Motor neuron (in vitro differentiated cells): Measurements from ENCODE around the gene CHST8. TPM values are rescaled to one million over a fixed set of nuclear protein-coding genes. Genes with fewer than 3 reads are reported as not detected.

Experiments
- ATAC-seq, 8 experiments: fragments of 200-7000 bp; cut with Tn5 transposase; replicated peaks in 6 of 8; 2 replicates each; pipeline ENCODE4 v1.8.0; 2021; ENCODE audit warnings: mild to moderate bottlenecking in 8 of 8, moderate library complexity in 8 of 8
- H3K27ac ChIP-seq, 2 donors: fragments of 250-450 bp; sonication (Bioruptor Pico); 2 replicates each; pipeline ENCODE4 v1.9.0; 2021; ENCODE audit warnings: antibody characterized with exemption in 2 of 2, mild to moderate bottlenecking in 2 of 2, moderate library complexity in 1 of 2
- H3K4me1 ChIP-seq, 2 donors: fragments of 250-450 bp; sonication (Bioruptor Pico); replicated peaks in 1 of 2; 2 replicates each; pipeline ENCODE4 v1.6.1; 2021; ENCODE audit warnings: antibody characterized with exemption in 2 of 2, mild to moderate bottlenecking in 2 of 2, moderate library complexity in 1 of 2
- H3K4me3 ChIP-seq, 5 donors: fragments of 250-450 bp; sonication (Bioruptor Pico); 2 replicates each; pipeline ENCODE4 v1.9.0; 2021; ENCODE audit warnings: antibody characterized with exemption in 5 of 5, mild to moderate bottlenecking in 5 of 5, moderate library complexity in 4 of 5
- WGBS, 10 experiments: fragments of 450-650 bp; shearing (Covaris generic); methylation state at CpG; one replicate each; pipeline ENCODE4 v1.0.0; 2022; 5-methylcytosine and 5-hydroxymethylcytosine counted together
- in situ Hi-C, 9 experiments: fragments of 400-800 bp; cut with MboI; loops; one replicate each; pipeline ENCODE4 v1.15.0; 2021; ENCODE audit warnings: low sequenced_read_pairs in 9 of 9, low pct_unique_long_range_greater_than_20kb in 2 of 9; ENCODE audit not compliant: unreplicated experiment in 9 of 9
- total RNA-seq, 8 experiments: library from RNA; unstranded; fragments of 300-600 nt; gene quantifications; 2 replicates each; pipeline versions ENCODE4 v1.2.3 to v1.2.4, GENCODE V29; 2022

CHST8 gene
- total RNA-seq, 8 experiments from 2014 or later = 0.84 to 17.0 (median 11.5) TPM

GRCh38 chr19:33621065-33621785 lies 528 bp upstream of the CHST8 start:
- peaks cover 14 to 19% of the 10 kb centered on the region in 2 donors for H3K4me1 ChIP-seq
- WGBS, 10 experiments = 0 to 93% (median 80%) methylated on average over 3 to 6 of the region's 60 CpGs; no CpG with 5 or more reads in 5 of the 10 experiments
- peak in 5 of 8 experiments; percentile 44 to 53 (median 49) for ATAC-seq
- H3K27ac ChIP-seq = no peak overlapping the region
- peak overlapping the region; percentile 45 to 77 (median 57) for H3K4me3 ChIP-seq
- in situ Hi-C loops = no loop called here

- in situ Hi-C loops = no loop called here
- ATAC-seq = peak; percentile 15 to 45 (median 26)
- WGBS, 10 experiments = 0% methylated on average over 1 of the region's 35 CpGs; no CpG with 5 or more reads in 9 of the 10 experiments
- Histone ChIP-seq H3K4me3 (peak overlapping the region; percentile 45 to 77 (median 57)), H3K27ac (no peak overlapping the region), H3K4me1 (peaks cover 14 to 19% of the 10 kb centered on the region in 2 donors)
These were observed 704 bp downstream of the CHST8 start for GRCh38 chr19:33622505-33622808.

GRCh38 chr19:33622809-33623511 lies 1.2 kb downstream of the CHST8 start:
- 0 to 9% (median 0%) methylated on average over 1 to 8 of the region's 64 CpGs; no CpG with 5 or more reads in 6 of the 10 experiments for WGBS, 10 experiments
- H3K27ac ChIP-seq = no peak overlapping the region
- in situ Hi-C loops = no loop called here
- H3K4me3 ChIP-seq = peak overlapping the region; percentile 45 to 77 (median 57)
- peak; percentile 10 to 40 (median 30) for ATAC-seq
- peaks cover 14 to 19% of the 10 kb centered on the region in 2 donors for H3K4me1 ChIP-seq

GRCh38 chr19:33624586-33624985 lies 2.8 kb downstream of the CHST8 start:
- peaks cover 14 to 19% of the 10 kb centered on the region in 2 donors for H3K4me1 ChIP-seq
- H3K4me3 ChIP-seq = peak overlapping the region in 2 of 5 donors; percentile 49 to 57
- WGBS, 10 experiments = 0 to 87% (median 50%) methylated on average over 1 to 5 of the region's 5 CpGs; no CpG with 5 or more reads in 3 of the 10 experiments
- in situ Hi-C loops = no loop called here
- no peak overlapping the region for H3K27ac ChIP-seq
- ATAC-seq = no peak

- in situ Hi-C loops = no loop called here
- H3K27ac ChIP-seq = no peak overlapping the region
- H3K4me1 ChIP-seq = peaks cover 25 to 28% of the 10 kb centered on the region in 2 donors
- H3K4me3 ChIP-seq = no peak overlapping the region
- 80 to 100% (median 85%) methylated on average over 1 to 5 of the region's 5 CpGs; no CpG with 5 or more reads in 5 of the 10 experiments for WGBS, 10 experiments
- no peak for ATAC-seq
These were observed 5.8 kb downstream of the CHST8 start for GRCh38 chr19:33627526-33627925.

GRCh38 chr19:33627962-33628839 lies 6.4 kb downstream of the CHST8 start:
- 83 to 93% (median 89%) methylated on average over 2 to 9 of the region's 12 CpGs; no CpG with 5 or more reads in 5 of the 10 experiments for WGBS, 10 experiments
- in situ Hi-C loops = no loop called here
- Histone ChIP-seq H3K4me3 (no peak overlapping the region), H3K4me1 (peaks cover 25 to 28% of the 10 kb centered on the region in 2 donors), H3K27ac (no peak overlapping the region)
- peak in 3 of 8 experiments; percentile 12 to 37 (median 15) for ATAC-seq

GRCh38 chr19:33628921-33629825 lies 7.4 kb downstream of the CHST8 start:
- Histone ChIP-seq H3K27ac (no peak overlapping the region), H3K4me3 (no peak overlapping the region), H3K4me1 (peaks cover 18 to 20% of the 10 kb centered on the region in 2 donors)
- 0 to 91% (median 83%) methylated on average over 1 to 8 of the region's 13 CpGs; no CpG with 5 or more reads in 5 of the 10 experiments for WGBS, 10 experiments
- in situ Hi-C loops = no loop called here
- ATAC-seq = peak in 3 of 8 experiments; percentile 4 to 22 (median 15)

- ATAC-seq = peak in 1 of 8 experiments; percentile 13
These were observed 8.1 kb downstream of the CHST8 start for GRCh38 chr19:33629826-33630375.

GRCh38 chr19:33630880-33631608 lies 9.3 kb downstream of the CHST8 start:
- in situ Hi-C loops = no loop called here
- Histone ChIP-seq H3K4me3 (no peak overlapping the region), H3K4me1 (peaks cover 10% of the 10 kb centered on the region in 2 donors), H3K27ac (no peak overlapping the region)
- 40 to 86% (median 69%) methylated on average over 2 to 6 of the region's 13 CpGs; no CpG with 5 or more reads in 4 of the 10 experiments for WGBS, 10 experiments
- peak; percentile 31 to 76 (median 45) for ATAC-seq

More at GRCh38 chr19:33629826-33630375, 8.1 kb downstream of the CHST8 start:
- no peak overlapping the region for H3K4me3 ChIP-seq
- WGBS, 10 experiments = 50 to 100% (median 94%) methylated on average over 1 to 7 of the region's 9 CpGs; no CpG with 5 or more reads in 5 of the 10 experiments
- peaks cover 10 to 13% of the 10 kb centered on the region in 2 donors for H3K4me1 ChIP-seq
- no peak overlapping the region for H3K27ac ChIP-seq
- in situ Hi-C loops = no loop called here

GRCh38 chr19:33631609-33631973 lies 9.8 kb downstream of the CHST8 start:
- 0 to 50% (median 19%) methylated on average over 1 to 2 of the region's 6 CpGs; no CpG with 5 or more reads in 6 of the 10 experiments for WGBS, 10 experiments
- Histone ChIP-seq H3K4me3 (no peak overlapping the region), H3K4me1 (peaks cover 10% of the 10 kb centered on the region in 2 donors), H3K27ac (peak overlapping the region in 1 of 2 donors; percentile 17)
- ATAC-seq = peak in 7 of 8 experiments; percentile 11 to 68 (median 52)
- in situ Hi-C loops = no loop called here
